K562 (cell line): ENCODE measurements around the gene HOXB3. TPM values are rescaled to one million over a fixed set of nuclear protein-coding genes. Genes with fewer than 3 reads are reported as not detected.

Experiments
- ARNT ChIP-seq, 2 experiments: fragments of 450-650 bp; IDR thresholded peaks; 2 replicates each; pipeline ENCODE4 v1.6.1; 2016; ENCODE audit warnings: mild to moderate bottlenecking in 1 of 2
- CREB1 ChIP-seq, 2 experiments: sonication (generic) in 1 of 2; formaldehyde crosslinking in 1 of 2; IDR thresholded peaks; 2 replicates each; pipeline versions ENCODE4 v1.6.1 to v1.8.0; 2012 to 2022; ENCODE audit warnings: inconsistent platforms in 1 of 2, mild to moderate bottlenecking in 1 of 2, missing genetic modification reagents in 1 of 2, moderate library complexity in 1 of 2
- CTBP1 ChIP-seq: fragments of 450-650 bp; IDR thresholded peaks from 2 replicates; pipeline ENCODE4 v1.6.1; 2016; ENCODE audit warnings: borderline replicate concordance
- CTCFL ChIP-seq: IDR thresholded peaks from 2 replicates; pipeline ENCODE4 v1.6.1; 2011; ENCODE audit warnings: borderline replicate concordance, low read depth, mild to moderate bottlenecking, moderate library complexity, low read length; ENCODE audit not compliant: insufficient read depth, poor library complexity, severe bottlenecking
- DEAF1 ChIP-seq: fragments of 450-650 bp; formaldehyde crosslinking; IDR thresholded peaks from 2 replicates; pipeline ENCODE4 v1.4.0; 2020; ENCODE audit warnings: mild to moderate bottlenecking, moderate library complexity
- ELF1 ChIP-seq: fragments of 200-800 bp; sonication (Bioruptor generic); IDR thresholded peaks from 2 replicates; pipeline ENCODE4 v1.6.1; 2016; ENCODE audit warnings: missing genetic modification characterization, missing compliant biosample characterization
- ETV6 ChIP-seq, 3 experiments: fragments of 150-350 bp in 1 of 3; sonication (generic) in 1 of 3; formaldehyde crosslinking in 1 of 3; IDR thresholded peaks; 2 replicates each; pipeline versions ENCODE4 v1.6.1 to v1.8.0; 2014 to 2022; ENCODE audit warnings: borderline replicate concordance in 2 of 3, low read depth in 2 of 3, antibody characterized with exemption in 1 of 3, low read length in 1 of 3, mild to moderate bottlenecking in 1 of 3, missing genetic modification reagents in 1 of 3
- GATAD2B ChIP-seq: fragments of 450-650 bp; IDR thresholded peaks from 2 replicates; pipeline ENCODE4 v1.6.1; 2017; ENCODE audit warnings: mild to moderate bottlenecking, borderline replicate concordance
- PKNOX1 ChIP-seq: fragments of 450-650 bp; IDR thresholded peaks from 2 replicates; pipeline ENCODE4 v1.6.1; 2016
- PTBP1 ChIP-seq: fragments of 200-400 bp; formaldehyde crosslinking; IDR thresholded peaks from 2 replicates; pipeline ENCODE4 v1.6.1; 2017; ENCODE audit warnings: low read depth, low read length
- RCOR1 ChIP-seq, 2 experiments: IDR thresholded peaks; 2 replicates each; pipeline ENCODE4 v1.6.1; 2012; ENCODE audit warnings: low read depth in 2 of 2, low read length in 2 of 2, borderline replicate concordance in 1 of 2, improper control_type of control experiment in 1 of 2
- RUNX1 ChIP-seq: sonication (generic); IDR thresholded peaks from 2 replicates; pipeline ENCODE4 v1.6.1; 2016; ENCODE audit warnings: antibody characterized with exemption, low read depth
- SFPQ ChIP-seq: fragments of 200-400 bp; formaldehyde crosslinking; IDR thresholded peaks from 2 replicates; pipeline ENCODE4 v1.6.1; 2017; ENCODE audit warnings: mild to moderate bottlenecking, low read depth, low read length, moderate library complexity
- TRIM28 ChIP-seq: fragments of 450-650 bp; IDR thresholded peaks from 2 replicates; pipeline ENCODE4 v1.6.1; 2017
- ZFP36 ChIP-seq: fragments of 150-350 bp; IDR thresholded peaks from 2 replicates; pipeline ENCODE4 v1.6.1; 2018; ENCODE audit warnings: low read length, low read depth; ENCODE audit not compliant: partially characterized antibody
- ZFP91 ChIP-seq: sonication (generic); formaldehyde crosslinking; IDR thresholded peaks from 2 replicates; pipeline ENCODE4 v1.8.0; 2022; ENCODE audit warnings: mild to moderate bottlenecking, missing genetic modification reagents
- polyA plus RNA-seq, 8 experiments: library from polyadenylated mRNA; depleted of rRNA in 4 of 8; stranded (reverse) in 5 of 8; unstranded in 3 of 8; fragments of >200 nt; fragmentation: Nextera tagmentation in 2 of 8; fragmentation: Illumina TruSeq in 1 of 8; extraction: Ambion mirVana in 2 of 8; extraction: Trizol in 1 of 8; gene quantifications; 2 replicates each; pipeline versions ENCODE4 v1.2.1 to v1.2.3, GENCODE V29; 2011 to 2014; ENCODE audit warnings: inconsistent platforms in 1 of 8, missing spikeins in 1 of 8
- total RNA-seq, 7 experiments: library from RNA; depleted of rRNA in 6 of 7; stranded (reverse); fragments of >200 nt in 6 of 7; fragmentation: Illumina TruSeq in 2 of 7; extraction: Trizol in 2 of 7; gene quantifications; 2 replicates each; pipeline versions ENCODE4 v1.2.1 to v1.2.3, GENCODE V29; 2011 to 2021; ENCODE audit warnings: low replicate concordance in 1 of 7

Gene HOXB3
- total and polyA plus RNA-seq, 9 of the 15 experiments (the other 6 are each of a cell fraction or from before 2014, with no cell fraction given) = 2.4 to 41.3 (median 20.2) TPM

GRCh38 chr17:48618256-48618896, 28.3 kb upstream of the HOXB3 start (continued):
- TF ChIP-seq GATAD2B (peak; percentile 31), RUNX1 (no peak), ELF1 (peak; percentile 66), ZFP36 (peak; percentile 17), CREB1 (IDR thresholded peaks at IDR 0.05) (no peak), CREB1 (CRISPR knock-in tag; IDR thresholded peaks at IDR 0.05) (no peak), DEAF1 (peak; percentile 95), PKNOX1 (no peak), TRIM28 (no peak), RCOR1 (IDR thresholded peaks at IDR 0.05; ENCODE audit: borderline replicate concordance in 1 of 2, low read depth in 2 of 2, low read length in 2 of 2) (peak in 1 of 2 experiments; percentile 27; a peak in 1 of 4 replicates), PTBP1 (no peak), ARNT (IDR thresholded peaks at IDR 0.05) (no peak), SFPQ (no peak), ZFP91 (CRISPR knock-in tag) (no peak), CTCFL (peak; percentile 82), CTBP1 (peak; percentile 55; the same call in 1 of the 2 replicates), ETV6 (IDR thresholded peaks at IDR 0.05; ENCODE audit: borderline replicate concordance in 1 of 2, low read depth in 2 of 2, low read length in 1 of 2) (0 out of 4 replicates have a peak, but pooled peaks of 1 of the 2 experiments have one; percentile 4), ETV6 (CRISPR knock-in tag; IDR thresholded peaks at IDR 0.05; ENCODE audit: borderline replicate concordance) (no peak)
